ENCODE results near the gene PTP4A2.

PTP4A2 gene

DNA sequence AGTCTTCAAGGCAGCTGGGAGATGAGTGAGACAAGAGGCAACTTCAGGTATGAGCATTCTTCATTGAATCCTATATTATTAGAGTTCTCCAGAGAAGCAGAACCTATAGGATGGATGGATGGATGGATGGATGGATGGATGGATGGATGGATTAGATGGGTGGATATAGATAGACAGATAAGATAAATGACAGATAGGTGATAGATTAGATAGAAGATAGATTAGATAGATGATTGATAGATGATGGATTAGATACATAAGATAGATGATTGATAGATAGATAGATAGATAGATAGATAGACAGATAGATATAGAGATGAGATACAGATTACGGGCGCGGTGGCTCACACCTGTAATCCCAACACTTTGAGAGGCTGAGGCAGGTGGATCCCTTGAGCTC is 79.1 kb downstream of the PTP4A2 start:
- TF ChIP-seq, protein P1, sequence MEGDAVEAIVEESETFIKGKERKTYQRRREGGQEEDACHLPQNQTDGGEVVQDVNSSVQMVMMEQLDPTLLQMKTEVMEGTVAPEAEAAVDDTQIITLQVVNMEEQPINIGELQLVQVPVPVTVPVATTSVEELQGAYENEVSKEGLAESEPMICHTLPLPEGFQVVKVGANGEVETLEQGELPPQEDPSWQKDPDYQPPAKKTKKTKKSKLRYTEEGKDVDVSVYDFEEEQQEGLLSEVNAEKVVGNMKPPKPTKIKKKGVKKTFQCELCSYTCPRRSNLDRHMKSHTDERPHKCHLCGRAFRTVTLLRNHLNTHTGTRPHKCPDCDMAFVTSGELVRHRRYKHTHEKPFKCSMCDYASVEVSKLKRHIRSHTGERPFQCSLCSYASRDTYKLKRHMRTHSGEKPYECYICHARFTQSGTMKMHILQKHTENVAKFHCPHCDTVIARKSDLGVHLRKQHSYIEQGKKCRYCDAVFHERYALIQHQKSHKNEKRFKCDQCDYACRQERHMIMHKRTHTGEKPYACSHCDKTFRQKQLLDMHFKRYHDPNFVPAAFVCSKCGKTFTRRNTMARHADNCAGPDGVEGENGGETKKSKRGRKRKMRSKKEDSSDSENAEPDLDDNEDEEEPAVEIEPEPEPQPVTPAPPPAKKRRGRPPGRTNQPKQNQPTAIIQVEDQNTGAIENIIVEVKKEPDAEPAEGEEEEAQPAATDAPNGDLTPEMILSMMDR (IDR thresholded peaks at IDR 0.05; ENCODE audit: low read depth, low read length, missing control alignments): no peak
- no peak for DNase-seq (ENCODE audit: low read depth)
- no peak overlapping the region for H3K4me3 ChIP-seq (ENCODE audit: low read depth, low read length)
- in situ Hi-C loops (cut with HindIII; ENCODE audit: low sequenced_read_pairs): no loop called here

DNA sequence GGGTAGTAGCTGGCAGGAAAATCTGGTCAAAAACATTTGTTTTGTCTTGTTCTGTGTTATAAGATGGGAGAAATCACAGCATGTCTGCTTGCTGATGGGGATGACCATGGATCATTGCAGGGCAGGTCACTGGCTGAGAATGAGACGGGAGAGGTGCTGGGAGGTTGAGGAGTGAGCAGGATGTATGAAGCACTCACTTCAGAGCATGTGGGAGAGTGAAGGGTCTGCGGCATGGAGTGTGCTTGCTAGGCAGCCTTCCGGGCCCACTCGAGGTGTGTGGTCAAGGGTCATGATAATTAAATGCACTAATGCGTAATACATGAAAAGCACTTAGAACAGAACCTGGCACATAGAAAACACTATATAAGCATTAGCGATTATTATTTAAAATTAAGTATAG is 80.3 kb downstream of the PTP4A2 start:
- TF ChIP-seq, protein P1 (IDR thresholded peaks at IDR 0.05; ENCODE audit: low read depth, low read length, missing control alignments): no peak
- in situ Hi-C loops (cut with HindIII; ENCODE audit: low sequenced_read_pairs): no loop called here

More for the DNA sequence above, 80.3 kb downstream of the PTP4A2 start:
- H3K4me3 ChIP-seq (ENCODE audit: low read depth, low read length): no peak overlapping the region
- DNase-seq (ENCODE audit: low read depth): no peak
